Endothelial cell of umbilical vein (primary cell): Measurements from ENCODE around the gene VAPB.

Experiments used
- EZH2 ChIP-seq: IDR thresholded peaks from 2 replicates; pipeline ENCODE4 v1.6.1; 2012; ENCODE audit warnings: borderline replicate concordance, low read depth, mild to moderate bottlenecking, moderate library complexity, low read length, inconsistent platforms; ENCODE audit not compliant: severe bottlenecking
- POLR2A ChIP-seq: IDR thresholded peaks from 2 replicates; pipeline ENCODE4 v1.6.1; 2012; ENCODE audit warnings: low read depth, mild to moderate bottlenecking, control low read depth, low read length
- POLR2AphosphoS5 ChIP-seq: IDR thresholded peaks from 2 replicates; pipeline ENCODE4 v1.6.1; 2012; ENCODE audit warnings: low read depth, mild to moderate bottlenecking, control low read depth, low read length, moderate library complexity; ENCODE audit not compliant: insufficient read depth
- TF ChIP-seq, protein P1 (sequence below), 2 donors: IDR thresholded peaks; 1 replicate in 1 of 2; 2 replicates in 1 of 2; pipeline ENCODE4 v1.5.1; 2011; ENCODE audit warnings: low read length in 2 of 2, mild to moderate bottlenecking in 2 of 2, moderate library complexity in 2 of 2, control low read depth in 1 of 2, inconsistent platforms in 1 of 2, low read depth in 1 of 2; ENCODE audit not compliant: insufficient read depth in 1 of 2; ENCODE audit errors: extremely low read depth in 1 of 2

DNA sequence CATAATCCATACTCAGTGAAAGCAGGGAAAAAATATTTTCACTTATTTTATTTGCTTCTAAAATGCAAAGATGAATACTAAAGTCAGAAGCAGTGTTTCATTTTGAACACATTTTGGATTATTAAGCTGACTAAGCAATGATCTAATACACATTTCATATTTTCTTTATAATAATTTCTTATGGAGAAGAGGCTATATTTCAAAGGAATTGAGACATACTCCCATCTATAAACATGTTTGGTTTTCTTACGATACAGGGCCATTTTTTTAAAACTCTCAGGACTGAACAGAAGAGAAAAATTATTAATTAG is 26.9 kb upstream of the VAPB start:
- no peak for TF ChIP-seq POLR2A
- TF ChIP-seq, protein P1, sequence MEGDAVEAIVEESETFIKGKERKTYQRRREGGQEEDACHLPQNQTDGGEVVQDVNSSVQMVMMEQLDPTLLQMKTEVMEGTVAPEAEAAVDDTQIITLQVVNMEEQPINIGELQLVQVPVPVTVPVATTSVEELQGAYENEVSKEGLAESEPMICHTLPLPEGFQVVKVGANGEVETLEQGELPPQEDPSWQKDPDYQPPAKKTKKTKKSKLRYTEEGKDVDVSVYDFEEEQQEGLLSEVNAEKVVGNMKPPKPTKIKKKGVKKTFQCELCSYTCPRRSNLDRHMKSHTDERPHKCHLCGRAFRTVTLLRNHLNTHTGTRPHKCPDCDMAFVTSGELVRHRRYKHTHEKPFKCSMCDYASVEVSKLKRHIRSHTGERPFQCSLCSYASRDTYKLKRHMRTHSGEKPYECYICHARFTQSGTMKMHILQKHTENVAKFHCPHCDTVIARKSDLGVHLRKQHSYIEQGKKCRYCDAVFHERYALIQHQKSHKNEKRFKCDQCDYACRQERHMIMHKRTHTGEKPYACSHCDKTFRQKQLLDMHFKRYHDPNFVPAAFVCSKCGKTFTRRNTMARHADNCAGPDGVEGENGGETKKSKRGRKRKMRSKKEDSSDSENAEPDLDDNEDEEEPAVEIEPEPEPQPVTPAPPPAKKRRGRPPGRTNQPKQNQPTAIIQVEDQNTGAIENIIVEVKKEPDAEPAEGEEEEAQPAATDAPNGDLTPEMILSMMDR (IDR thresholded peaks at IDR 0.05; ENCODE audit: extremely low read depth in 1 of 2, insufficient read depth in 1 of 2, low read depth in 1 of 2, low read length in 2 of 2) = no peak
- TF ChIP-seq EZH2 = no peak
- no peak for TF ChIP-seq POLR2AphosphoS5
